Panc1 (cell line): Measurements from ENCODE around the gene PXDN. TPM values are rescaled to one million over a fixed set of nuclear protein-coding genes. Genes with fewer than 3 reads are reported as not detected.
A peak's percentile ranks its signal among the peaks of the same experiment; 100 is the strongest.

ENCODE experiments used
- ATAC-seq: fragments of 200-7000 bp; cut with Tn5 transposase; 2 replicates; pipeline ENCODE4 v1.9.1; 2020; ENCODE audit warnings: mild to moderate bottlenecking, moderate library complexity
- BruUV-seq: library from RNA; stranded (reverse); fragments of 400-500 nt; replicated peaks from 2 replicates; lab custom pipeline; 2021; lab: Mats Ljungman, UMichigan
- CTCF ChIA-PET: fragments of 300-600 bp; sonication (Branson Sonifier 250); formaldehyde crosslinking; loops from one replicate; lab custom pipeline; 2022; ENCODE audit warnings: antibody characterized with exemption; lab: Charles Lee
- POLR2A ChIA-PET: fragments of 300-600 bp; sonication (Branson Sonifier 250); formaldehyde crosslinking; loops from one replicate; lab custom pipeline; 2022; ENCODE audit warnings: antibody characterized with exemption; lab: Charles Lee
- DNase-seq: peaks from one replicate; pipeline ENCODE4 v3.0.0-alpha.2; 2010; ENCODE audit warnings: low read depth, low spot score
- H3K27ac ChIP-seq: 2 replicates; pipeline ENCODE4 v1.5.1; 2011; ENCODE audit warnings: mild to moderate bottlenecking, low read length, inconsistent platforms
- H3K27me3 ChIP-seq: fragments of 200-500 bp; sonication (Bioruptor generic); 2 replicates; pipeline ENCODE4 v1.6.0; 2014; ENCODE audit warnings: low read length, inconsistent platforms; ENCODE audit not compliant: control insufficient read depth, insufficient read depth
- H3K36me3 ChIP-seq: fragments of 200-500 bp; sonication (Bioruptor generic); 2 replicates; pipeline ENCODE4 v1.5.1; 2014; ENCODE audit warnings: inconsistent platforms, mild to moderate bottlenecking, low read length, moderate library complexity; ENCODE audit not compliant: control insufficient read depth, insufficient read depth
- H3K4me1 ChIP-seq: 2 replicates; pipeline ENCODE4 v1.5.1; 2011; ENCODE audit warnings: inconsistent platforms, mild to moderate bottlenecking, low read length, moderate library complexity; ENCODE audit not compliant: control insufficient read depth, insufficient read depth
- H3K4me3 ChIP-seq, 2 experiments: 2 replicates each; pipeline ENCODE4 v1.5.1; 2011 to 2012; ENCODE audit warnings: low read depth in 2 of 2, low read length in 2 of 2, mild to moderate bottlenecking in 2 of 2, inconsistent platforms in 1 of 2, moderate library complexity in 1 of 2
- H3K9me3 ChIP-seq: fragments of 200-500 bp; sonication (Bioruptor generic); 2 replicates; pipeline ENCODE4 v1.5.1; 2014; ENCODE audit warnings: low read depth, mild to moderate bottlenecking, inconsistent platforms, low read length, moderate library complexity; ENCODE audit not compliant: control insufficient read depth, insufficient read depth
- POLR2AphosphoS5 ChIP-seq: IDR thresholded peaks from 2 replicates; pipeline ENCODE4 v1.6.1; 2012; ENCODE audit warnings: mild to moderate bottlenecking, low read depth, low read length, moderate library complexity
- SIN3A ChIP-seq: IDR thresholded peaks from 2 replicates; pipeline ENCODE4 v1.6.1; 2012; ENCODE audit warnings: low read depth, mild to moderate bottlenecking, low read length, moderate library complexity, borderline replicate concordance; ENCODE audit not compliant: insufficient read depth
- TCF7L2 ChIP-seq: IDR thresholded peaks from 2 replicates; pipeline ENCODE4 v1.6.1; 2011; ENCODE audit warnings: mild to moderate bottlenecking, low read depth, low read length, inconsistent platforms
- in situ Hi-C: cut with HindIII; loops from 2 replicates; pipeline ENCODE4 v1.10.0; 2016; ENCODE audit warnings: low sequenced_read_pairs, low pct_unique_long_range_greater_than_20kb
- intact Hi-C: fragments of 100-400 bp; cut with micrococcal nuclease; formaldehyde crosslinking; loops from one replicate; pipeline ENCODE4 v1.10.0; 2022; ENCODE audit not compliant: unreplicated experiment
- total RNA-seq: library from RNA; stranded (reverse); gene quantifications from one replicate; pipeline ENCODE4 v1.2.1, GENCODE V29; 2021; ENCODE audit not compliant: unreplicated experiment
- TF ChIP-seq, protein P1 (sequence below): fragments of 450-650 bp; IDR thresholded peaks from 2 replicates; pipeline ENCODE4 v1.5.1; 2017; ENCODE audit warnings: mild to moderate bottlenecking
- TF ChIP-seq, protein P2 (sequence below), 2 experiments: IDR thresholded peaks; 2 replicates each; pipeline ENCODE4 v1.6.1; 2011 to 2012; ENCODE audit warnings: low read depth in 2 of 2, control low read depth in 1 of 2, low read length in 1 of 2, mild to moderate bottlenecking in 1 of 2, moderate library complexity in 1 of 2; ENCODE audit not compliant: insufficient read depth in 1 of 2

PXDN gene
- total RNA-seq, 1 experiment from 2014 or later = 2.5 TPM

DNA sequence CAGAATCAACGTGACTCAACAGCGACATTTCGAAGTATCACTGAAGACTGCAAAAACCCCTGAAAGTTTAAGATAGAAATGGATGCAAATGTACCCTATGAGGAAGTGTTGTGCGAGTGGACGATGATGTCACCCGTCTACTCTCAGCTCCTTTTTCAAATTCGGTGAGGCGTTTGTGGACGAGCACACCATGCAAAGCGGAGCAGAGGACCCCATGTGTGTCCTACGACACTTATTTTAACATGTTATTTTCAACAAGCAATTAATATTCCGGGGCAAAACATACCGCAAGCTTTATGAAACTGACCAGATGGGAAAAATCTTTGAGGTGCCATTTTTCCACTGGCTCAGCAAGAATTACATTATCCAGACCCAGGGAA is 2.0 kb downstream of the PXDN start:
- Histone ChIP-seq H3K4me3 (peak overlapping the region in 1 of 2 experiments; percentile 35; a peak in 1 of 4 replicates), H3K4me1 (peaks cover 2% of the 10 kb centered on the region; the same call in 1 of the 2 replicates), H3K36me3 (no peaks in the 10 kb centered on the region), H3K9me3 (no peaks in the 10 kb centered on the region), H3K27me3 (no peaks in the 10 kb centered on the region), H3K27ac (no peak overlapping the region; the same call in 1 of the 2 replicates)
- BruUV-seq = no TSS peak
- DNase-seq (no peak), ATAC-seq (no peak)
- POLR2A ChIA-PET = no interaction called here
- TF ChIP-seq, protein P1, sequence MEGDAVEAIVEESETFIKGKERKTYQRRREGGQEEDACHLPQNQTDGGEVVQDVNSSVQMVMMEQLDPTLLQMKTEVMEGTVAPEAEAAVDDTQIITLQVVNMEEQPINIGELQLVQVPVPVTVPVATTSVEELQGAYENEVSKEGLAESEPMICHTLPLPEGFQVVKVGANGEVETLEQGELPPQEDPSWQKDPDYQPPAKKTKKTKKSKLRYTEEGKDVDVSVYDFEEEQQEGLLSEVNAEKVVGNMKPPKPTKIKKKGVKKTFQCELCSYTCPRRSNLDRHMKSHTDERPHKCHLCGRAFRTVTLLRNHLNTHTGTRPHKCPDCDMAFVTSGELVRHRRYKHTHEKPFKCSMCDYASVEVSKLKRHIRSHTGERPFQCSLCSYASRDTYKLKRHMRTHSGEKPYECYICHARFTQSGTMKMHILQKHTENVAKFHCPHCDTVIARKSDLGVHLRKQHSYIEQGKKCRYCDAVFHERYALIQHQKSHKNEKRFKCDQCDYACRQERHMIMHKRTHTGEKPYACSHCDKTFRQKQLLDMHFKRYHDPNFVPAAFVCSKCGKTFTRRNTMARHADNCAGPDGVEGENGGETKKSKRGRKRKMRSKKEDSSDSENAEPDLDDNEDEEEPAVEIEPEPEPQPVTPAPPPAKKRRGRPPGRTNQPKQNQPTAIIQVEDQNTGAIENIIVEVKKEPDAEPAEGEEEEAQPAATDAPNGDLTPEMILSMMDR = no peak
- TF ChIP-seq SIN3A = no peak
- TF ChIP-seq, protein P2, sequence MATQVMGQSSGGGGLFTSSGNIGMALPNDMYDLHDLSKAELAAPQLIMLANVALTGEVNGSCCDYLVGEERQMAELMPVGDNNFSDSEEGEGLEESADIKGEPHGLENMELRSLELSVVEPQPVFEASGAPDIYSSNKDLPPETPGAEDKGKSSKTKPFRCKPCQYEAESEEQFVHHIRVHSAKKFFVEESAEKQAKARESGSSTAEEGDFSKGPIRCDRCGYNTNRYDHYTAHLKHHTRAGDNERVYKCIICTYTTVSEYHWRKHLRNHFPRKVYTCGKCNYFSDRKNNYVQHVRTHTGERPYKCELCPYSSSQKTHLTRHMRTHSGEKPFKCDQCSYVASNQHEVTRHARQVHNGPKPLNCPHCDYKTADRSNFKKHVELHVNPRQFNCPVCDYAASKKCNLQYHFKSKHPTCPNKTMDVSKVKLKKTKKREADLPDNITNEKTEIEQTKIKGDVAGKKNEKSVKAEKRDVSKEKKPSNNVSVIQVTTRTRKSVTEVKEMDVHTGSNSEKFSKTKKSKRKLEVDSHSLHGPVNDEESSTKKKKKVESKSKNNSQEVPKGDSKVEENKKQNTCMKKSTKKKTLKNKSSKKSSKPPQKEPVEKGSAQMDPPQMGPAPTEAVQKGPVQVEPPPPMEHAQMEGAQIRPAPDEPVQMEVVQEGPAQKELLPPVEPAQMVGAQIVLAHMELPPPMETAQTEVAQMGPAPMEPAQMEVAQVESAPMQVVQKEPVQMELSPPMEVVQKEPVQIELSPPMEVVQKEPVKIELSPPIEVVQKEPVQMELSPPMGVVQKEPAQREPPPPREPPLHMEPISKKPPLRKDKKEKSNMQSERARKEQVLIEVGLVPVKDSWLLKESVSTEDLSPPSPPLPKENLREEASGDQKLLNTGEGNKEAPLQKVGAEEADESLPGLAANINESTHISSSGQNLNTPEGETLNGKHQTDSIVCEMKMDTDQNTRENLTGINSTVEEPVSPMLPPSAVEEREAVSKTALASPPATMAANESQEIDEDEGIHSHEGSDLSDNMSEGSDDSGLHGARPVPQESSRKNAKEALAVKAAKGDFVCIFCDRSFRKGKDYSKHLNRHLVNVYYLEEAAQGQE (IDR thresholded peaks at IDR 0.05; ENCODE audit: insufficient read depth in 1 of 2, low read depth in 2 of 2, low read length in 1 of 2) = no peak
- TF ChIP-seq TCF7L2 = no peak
- TF ChIP-seq POLR2AphosphoS5 = no peak
- intact Hi-C loops = no loop called here
- in situ Hi-C loops = no loop called here
- CTCF ChIA-PET = interaction anchor here (0.8 kb wide), 1 partner anchor 9 kb away, joined by 3 read pairs; no protein-coding TSS in a partner anchor

DNA sequence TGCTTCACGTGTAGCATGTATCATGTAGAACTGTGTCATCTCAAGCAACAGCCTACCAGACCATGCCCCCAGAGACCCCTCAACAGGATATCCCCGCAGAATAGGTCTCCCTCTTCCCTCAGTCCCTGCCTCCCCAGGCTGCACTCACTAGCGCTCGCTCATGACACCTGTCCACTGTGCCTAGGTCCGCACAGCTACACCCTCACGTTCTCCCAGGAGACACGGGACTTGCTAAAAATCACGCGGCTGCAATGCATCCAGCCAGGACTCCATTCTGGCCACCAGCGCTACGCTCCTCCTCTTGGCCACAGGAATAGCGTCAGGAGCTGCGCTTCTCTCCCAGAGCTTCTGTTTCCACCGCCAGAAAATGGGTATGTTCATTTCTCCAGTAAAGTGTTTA is 2.5 kb downstream of the PXDN start:
- ATAC-seq = no peak
- H3K36me3 ChIP-seq = no peaks in the 10 kb centered on the region
- H3K4me1 ChIP-seq = peaks cover 2% of the 10 kb centered on the region; the same call in 1 of the 2 replicates
- no peaks in the 10 kb centered on the region for H3K9me3 ChIP-seq
- no peaks in the 10 kb centered on the region for H3K27me3 ChIP-seq
- H3K27ac ChIP-seq = no peak overlapping the region; the same call in 1 of the 2 replicates
- in situ Hi-C loops = no loop called here
- ChIA-PET POLR2A (no interaction called here), CTCF (interaction anchor here (0.8 kb wide), 1 partner anchor 9 kb away, joined by 3 read pairs; no protein-coding TSS in a partner anchor)
- no TSS peak for BruUV-seq
- TF ChIP-seq SIN3A (no peak), POLR2AphosphoS5 (no peak), TCF7L2 (no peak)
- TF ChIP-seq, protein P1 = no peak
- TF ChIP-seq, protein P2 (IDR thresholded peaks at IDR 0.05; ENCODE audit: insufficient read depth in 1 of 2, low read depth in 2 of 2, low read length in 1 of 2) = no peak
- intact Hi-C loops = no loop called here
- DNase-seq = no peak
- H3K4me3 ChIP-seq = no peak overlapping the region
